ENCODE results near the gene CMIP.

The CMIP gene

DNA sequence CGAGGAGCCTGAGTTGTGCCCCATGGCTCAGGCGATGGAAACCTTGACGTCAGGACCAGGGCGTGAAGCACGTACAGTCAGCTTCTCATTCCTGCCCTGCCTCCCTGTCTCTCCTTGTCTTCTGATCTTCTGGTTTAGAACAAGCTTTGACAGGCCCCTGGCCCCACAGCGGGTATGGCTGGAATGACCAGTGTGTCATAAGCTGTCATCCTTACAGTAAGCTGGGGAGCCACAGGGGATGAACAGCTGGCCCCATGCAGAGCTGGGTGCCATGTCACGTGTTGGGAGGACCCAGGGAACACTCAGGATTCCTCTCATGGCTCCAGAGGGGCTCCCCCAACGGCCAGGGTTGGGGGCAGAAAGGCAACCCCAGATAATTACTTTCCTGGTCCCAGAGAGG is 176.9 kb downstream of the CMIP start:
- DNase-seq (ENCODE audit: low read depth in 2 of 2) = no peak

DNA sequence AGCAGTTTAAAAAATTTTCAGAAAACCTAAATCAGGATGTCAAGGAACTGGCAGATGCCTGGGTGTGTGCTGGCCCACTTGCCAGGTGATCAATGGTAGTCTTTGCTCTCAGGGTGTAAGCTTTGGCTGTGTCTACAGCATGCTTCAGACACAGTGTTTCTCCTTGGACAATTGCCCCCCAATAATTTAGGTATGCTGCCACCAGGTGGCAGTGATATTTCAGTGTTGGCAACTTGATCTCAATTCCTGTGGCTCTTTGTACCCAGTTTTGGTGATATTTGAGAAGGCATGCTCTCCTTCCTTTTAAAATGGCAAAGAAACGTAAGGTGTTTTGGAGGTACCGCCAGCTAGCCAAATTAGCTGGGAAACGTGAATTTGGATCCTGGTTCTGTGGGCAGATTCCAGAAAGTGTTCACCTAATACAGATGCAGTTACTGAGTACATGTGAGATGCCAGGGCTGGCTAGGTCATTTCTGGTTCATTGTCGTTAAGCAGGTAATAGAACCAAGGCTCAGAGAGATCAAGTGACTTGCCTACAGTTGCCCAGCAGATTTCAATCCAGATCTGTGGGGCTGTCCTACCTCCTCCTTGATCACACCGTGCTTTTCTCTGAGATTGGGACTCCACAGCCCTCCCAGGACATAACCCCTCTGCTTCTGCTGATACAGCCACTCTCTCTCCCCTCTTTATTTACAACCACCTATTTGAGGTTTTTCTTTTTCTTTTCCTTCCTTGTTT is 178.9 kb downstream of the CMIP start:
- DNase-seq (ENCODE audit: low read depth in 2 of 2) = peak; percentile 35 to 38

DNA sequence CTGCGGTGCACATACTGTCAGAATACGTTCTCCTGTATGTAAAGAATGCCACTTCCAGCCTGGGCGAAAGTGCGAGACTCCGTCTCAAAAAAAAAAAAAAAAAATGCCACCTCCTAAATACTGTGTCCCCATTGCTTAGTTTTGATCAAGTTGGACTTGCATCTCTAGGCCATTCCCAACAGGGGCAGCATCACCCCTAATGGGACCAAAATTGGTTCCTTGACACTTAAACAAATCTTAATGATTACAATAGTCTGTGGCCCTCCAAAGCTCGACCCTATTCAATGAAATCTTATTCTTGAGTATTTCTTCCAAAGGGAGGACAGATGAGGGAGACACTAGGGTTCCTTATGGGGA is 179.8 kb downstream of the CMIP start:
- DNase-seq (ENCODE audit: low read depth in 2 of 2) = no peak

DNA sequence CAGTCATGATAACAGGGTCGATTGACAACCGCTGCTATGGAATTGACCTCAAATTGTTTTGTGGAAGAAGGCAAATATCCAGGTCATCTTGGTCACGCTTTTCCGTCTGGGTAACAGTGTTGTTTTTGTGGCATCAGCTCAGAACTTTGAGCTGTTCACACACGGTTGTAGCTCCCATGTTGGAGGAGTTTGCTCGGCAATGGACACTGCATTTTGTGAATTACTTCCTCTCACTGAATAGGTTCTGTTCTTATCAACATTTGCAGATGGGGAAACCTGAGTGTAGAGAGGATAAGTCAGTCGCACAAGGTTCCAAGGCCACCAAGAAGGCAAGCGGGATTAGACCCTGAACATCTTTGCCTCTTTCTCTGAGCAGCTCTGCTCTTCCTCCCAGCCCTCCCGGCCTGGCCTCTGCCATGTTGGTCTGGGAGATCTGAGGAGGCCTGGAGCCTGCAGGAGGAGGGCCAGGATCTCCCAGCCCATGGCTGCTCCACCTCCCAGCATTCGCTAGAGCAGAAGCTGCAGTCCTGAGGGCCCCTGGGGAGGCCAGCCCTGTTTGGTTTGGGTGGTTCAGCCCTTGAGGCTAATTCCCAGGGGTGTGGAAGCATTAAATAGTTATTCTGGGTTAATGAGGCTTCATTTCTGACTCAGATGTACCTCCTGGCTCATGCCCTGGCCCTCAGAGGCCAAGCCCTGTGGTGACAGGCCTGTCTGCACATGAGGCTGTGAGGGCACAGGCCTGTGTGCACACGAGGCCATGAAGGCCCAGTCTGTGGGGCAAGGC is 180.3 kb downstream of the CMIP start:
- no peak for DNase-seq (ENCODE audit: low read depth in 2 of 2)

DNA sequence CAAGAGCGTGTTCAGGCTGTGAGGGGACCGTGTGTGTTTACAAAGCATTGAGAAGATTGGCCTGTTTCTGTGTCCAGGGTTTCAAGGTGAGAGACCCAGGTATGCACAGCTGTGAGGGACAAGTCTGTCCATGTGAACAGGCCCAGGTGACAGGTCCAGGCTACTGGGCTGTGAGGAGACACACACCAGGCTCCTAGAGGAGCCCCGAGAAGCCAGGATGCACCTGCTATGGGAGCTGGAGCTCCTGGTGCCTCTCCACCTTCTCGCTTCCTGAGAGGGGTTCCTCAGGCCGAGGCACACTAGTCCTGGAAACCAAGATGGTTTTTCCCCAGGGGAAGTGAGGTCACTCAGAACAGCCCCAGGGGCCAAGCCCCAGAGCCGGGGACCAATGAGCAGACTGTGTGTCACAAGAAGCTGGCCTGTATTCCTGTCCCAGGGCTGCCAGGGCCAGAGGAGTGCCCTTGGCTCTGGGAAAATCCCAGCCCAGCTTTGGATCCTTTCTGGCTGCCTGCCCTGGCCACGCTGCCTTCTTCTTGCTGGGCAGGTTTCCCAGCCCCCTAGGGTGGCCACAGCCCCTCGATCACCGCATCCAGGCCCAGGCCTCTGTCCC is 181.0 kb downstream of the CMIP start:
- no peak for DNase-seq (ENCODE audit: low read depth in 2 of 2)

DNA sequence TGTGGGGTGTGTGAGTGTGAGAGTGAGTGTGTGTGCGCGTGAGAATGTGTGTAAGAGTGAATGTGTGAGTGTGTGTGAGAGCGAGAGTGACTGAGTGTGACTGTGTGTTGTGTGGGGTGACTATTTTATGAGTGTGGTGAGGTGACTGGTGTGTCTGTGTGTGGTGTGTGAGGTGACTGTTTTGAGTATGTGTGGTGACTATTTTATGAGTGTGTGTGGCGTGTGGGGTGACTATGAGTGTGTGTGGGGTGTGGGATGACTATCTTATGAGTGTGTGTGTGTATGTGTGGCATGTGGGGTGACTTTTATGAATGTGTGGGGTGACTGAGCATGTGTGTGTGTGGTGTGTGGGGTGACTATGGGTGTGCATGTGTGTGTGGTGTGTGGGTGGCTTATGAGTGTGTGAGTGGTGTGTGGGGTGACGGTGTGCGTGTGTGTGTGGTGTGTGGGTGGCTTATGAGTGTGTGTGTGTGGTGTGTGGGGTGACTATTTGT is 181.6 kb downstream of the CMIP start:
- no peak for DNase-seq (ENCODE audit: low read depth in 2 of 2)

DNA sequence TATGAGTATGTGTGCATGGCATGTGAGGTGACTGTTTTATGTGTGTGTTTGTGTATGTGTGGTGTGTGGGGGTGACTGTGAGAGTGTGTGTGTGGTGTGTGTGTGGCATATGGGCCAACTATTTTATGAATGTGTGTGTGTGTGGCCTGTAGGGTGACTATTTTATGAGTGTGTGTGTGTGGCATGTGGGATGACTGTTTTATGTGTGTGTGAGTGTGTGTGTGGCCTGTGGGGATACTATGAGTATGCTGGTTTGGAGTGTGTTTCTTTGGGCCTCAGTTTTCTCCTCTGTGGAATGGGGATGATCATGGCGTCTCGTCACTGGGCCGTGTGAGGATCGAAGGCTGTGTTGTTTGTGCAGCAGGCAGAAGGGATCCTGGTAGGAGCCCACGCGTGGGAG is 182.4 kb downstream of the CMIP start:
- DNase-seq (ENCODE audit: low read depth in 2 of 2) = no peak

DNA sequence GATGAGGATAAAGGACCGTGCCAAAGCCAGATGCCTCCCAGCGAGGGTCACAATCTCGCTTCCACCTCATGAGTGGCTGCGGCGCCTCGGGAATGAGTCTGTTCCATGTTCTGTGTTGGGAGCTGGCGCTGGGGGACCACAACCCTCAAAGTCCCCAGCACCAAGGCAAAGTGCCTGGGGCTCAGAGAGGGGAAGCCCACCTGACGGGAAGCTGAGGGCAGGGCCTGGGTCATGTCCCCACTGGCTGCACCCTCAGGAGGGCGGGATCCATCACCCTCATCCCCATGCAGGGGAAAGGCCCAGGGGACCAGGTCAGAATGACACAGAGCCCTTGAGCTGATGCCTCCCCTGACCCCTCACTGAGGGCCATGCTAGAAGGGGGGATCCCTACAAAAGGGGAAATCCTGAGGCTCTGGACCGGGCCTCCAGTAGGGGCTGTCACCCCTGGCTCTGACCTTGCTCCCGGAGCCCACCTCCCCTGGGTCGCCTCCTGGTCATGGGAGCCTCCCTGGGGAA is 183.2 kb downstream of the CMIP start:
- DNase-seq (ENCODE audit: low read depth in 2 of 2) = no peak

DNA sequence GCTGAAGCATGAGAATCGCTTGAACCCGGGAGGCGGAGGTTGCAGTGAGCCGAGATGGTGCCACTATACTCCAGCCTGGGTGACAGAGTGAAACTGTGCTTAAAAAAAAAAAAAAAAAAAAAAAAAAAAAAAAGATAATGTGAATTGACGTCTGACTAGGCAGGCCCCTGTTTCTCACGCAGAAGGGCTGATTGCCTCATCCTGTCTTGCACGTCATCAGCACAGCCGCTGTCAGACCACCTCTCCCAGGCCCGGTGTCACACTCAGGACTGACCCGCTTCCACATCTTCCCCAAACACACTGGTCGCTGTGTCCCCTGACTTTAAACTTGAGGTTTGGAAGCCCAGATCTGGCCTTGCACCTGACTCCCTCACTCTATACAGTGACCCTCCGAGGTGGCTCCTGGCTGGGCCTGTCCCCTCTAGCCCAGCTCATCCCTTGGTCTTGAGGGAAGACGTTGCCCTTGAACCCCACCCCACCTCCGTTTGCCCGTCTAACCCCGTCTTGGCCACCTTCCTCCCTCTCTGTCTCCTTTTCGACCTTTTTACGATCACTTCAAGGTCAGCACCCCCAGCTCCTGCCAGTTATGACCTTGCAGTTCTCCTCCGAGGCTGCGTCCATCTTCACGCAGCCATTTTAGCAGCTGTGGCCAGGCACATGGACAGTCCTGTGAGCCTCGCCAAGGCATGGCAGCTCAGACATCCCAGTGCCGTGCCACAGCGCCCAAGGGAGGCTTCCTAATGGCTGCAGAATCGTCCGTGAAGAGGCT is 184.6 kb downstream of the CMIP start:
- DNase-seq (ENCODE audit: low read depth in 2 of 2) = no peak

DNA sequence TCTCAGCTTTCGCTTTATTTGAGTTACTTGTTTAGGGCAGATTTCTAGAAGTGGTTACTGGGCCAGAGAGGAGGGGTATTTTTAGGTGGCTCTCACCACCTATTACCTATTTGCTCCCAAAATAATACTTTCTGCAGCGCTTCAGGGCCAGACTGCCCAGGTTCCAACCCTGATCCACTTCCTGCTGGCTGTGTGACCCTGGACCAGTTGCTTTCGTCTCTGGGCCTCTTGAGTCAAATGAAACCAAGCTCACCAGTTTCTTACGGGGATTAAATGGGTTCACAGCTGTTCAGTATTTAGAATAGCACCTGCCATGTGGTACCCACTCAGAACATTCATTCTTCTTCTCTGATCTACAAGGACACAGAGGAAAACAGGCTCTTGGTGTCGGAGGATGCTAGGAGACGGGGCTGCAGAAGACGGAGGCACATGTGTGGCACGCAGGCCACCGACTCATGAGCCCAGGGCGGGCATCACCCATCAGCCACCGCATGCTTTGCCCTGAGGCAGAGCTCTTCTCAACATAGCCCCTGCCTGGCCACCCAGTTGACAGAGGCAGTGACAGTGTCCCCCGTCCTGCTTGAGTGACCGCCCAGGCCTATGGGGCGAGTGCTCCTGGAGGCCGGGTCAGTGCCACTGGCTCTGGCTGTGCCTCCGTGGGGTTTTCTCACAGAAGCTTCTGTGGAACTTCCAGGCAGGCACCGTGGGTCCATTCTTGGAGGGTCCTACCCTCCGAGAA is 185.5 kb downstream of the CMIP start:
- no peak for DNase-seq (ENCODE audit: low read depth in 2 of 2)

DNA sequence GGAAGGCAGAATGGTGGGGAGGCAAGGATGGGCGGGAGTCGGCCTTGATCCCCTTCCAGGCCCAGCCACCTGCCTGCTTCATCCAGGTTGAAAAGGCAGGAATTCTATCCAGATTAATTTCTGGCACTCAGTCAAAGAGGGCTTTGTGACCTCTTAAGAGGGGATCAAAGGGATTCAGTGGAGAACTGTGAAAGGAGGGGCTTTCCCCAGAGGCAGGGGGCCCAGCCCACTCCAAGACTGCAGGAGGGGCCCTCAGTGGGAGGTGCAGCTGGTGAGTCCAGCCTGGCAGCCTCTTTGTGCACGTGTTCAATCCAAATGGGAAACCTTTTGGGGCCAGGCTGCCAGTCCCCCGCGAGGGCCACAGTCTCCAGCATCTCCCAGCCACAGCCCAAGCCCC is 186.0 kb downstream of the CMIP start:
- DNase-seq (ENCODE audit: low read depth in 2 of 2) = no peak

DNA sequence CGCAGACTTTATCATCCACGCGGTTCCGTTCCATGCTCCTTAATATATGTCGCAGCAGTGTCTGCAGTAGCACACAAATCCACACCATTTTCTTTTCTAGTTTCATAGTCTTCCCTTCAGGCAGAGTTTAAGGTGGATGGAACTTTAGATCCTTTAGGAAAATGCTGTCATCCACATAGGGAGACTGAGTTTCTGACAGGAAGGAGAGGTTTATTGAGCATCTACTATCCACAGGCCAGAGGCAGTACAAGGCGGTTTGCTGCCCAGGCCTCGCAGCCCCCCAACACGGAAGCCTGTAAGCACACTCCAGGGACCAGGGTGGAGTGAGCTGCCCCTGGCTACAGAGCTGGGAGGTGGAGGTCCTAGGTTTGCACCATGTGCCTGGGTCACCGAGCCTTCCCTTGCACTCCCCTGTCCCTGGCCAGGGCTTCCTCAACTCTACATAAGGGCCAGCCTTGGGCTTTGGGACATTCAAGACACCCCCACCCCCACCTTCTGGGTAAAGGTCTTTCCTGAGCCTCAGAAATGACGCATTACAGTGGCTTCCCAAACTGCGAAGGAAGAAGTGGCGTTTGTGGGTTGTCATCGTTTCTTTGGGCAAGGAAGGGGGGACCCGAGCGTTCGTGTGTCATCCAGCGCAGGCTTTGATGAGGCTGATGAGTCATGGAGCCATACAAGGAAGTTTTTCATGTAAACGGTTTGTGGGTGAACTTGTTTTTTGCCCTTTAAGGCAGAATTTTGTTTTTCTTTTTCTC is 188.0 kb downstream of the CMIP start:
- peak; percentile 52 to 68 for DNase-seq (ENCODE audit: low read depth in 2 of 2)

DNA sequence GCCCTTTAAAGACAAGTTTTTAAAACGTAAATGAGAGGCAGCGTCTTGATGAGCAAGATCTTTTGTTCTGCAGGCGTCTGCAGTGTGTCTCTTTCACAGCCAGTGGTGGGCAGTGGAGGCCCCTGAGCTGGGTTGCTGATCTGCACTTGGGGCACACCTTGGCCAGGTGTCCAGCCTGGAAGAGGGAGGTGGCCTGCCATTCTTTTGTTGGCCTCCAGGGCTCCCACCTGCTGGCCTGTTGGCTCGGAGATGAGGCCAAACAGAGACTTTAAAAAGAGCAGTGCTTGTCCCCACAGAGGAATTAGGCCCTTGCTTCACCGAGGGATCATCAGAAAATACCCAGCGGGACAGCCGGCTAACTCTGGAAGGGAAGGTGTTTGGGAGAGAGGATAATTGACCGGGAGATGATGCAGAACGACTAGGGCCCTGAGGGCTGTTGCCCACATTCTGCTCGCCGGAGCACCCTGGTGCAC is 188.6 kb downstream of the CMIP start:
- no peak for DNase-seq (ENCODE audit: low read depth in 2 of 2)

DNA sequence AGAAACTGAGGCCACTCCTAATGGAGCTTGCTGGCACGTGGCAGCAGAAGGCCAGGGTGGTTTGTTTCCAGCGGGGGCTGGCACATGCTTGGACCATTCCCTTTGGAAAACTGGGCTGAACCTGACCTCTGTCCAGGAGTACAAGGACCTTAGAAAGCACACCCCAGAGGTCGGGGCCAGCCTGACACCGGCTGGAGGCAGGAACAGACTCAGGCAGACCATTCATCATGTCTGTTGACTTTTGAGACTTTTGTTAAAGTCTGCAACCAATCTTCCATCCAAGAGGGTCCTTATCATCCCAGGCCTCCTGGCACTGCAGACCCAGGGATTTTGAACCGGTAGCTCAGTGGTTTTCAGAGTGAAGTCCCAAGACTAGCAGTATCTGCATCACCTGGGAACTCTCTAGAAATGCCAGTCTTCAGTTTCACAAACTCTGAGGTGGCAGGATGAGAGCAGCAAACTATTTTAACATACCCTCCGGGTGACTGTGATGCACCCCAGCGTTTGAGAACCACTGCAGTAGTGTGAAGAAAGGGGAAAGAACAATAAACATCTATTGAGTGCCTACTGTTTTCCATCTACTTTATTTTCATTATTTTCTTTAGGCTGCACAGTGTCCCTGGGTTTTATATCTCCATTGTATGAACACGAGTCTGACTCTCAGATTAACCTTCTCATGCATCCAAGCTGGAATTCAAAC is 189.2 kb downstream of the CMIP start:
- no peak for DNase-seq (ENCODE audit: low read depth in 2 of 2)

DNA sequence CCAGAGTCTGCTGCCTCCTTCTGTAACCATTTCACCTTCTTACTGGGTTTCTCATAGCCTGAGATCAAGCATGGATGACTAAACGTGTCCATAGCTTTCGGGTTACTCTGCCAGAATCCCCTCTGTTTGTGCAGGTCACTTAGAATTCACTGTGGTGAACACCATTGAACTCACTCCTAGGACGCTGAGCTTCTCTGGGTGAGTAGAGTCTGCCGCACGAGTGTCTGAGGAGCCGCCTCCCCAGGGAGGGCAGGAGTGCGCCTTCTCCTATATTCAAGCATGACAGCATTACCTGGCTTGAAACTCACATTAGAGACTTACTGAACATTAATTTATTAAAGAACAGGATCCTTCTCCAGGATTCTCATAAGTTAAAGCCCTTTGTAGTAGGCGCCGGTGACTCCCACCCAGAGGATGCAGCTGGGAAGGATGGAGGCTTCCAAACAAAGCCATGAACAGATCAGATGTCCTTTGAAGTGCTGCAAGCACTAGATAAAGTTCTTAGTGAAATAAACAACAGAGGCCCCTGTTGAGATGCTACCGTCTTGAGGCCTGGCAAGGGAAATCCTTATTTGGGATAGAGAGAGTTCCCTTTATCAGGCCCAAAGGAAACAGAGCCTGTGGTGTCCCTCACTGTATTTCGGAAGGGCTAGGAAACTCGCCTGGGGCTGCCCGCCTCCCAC is 189.9 kb downstream of the CMIP start:
- DNase-seq (ENCODE audit: low read depth in 2 of 2) = no peak

DNA sequence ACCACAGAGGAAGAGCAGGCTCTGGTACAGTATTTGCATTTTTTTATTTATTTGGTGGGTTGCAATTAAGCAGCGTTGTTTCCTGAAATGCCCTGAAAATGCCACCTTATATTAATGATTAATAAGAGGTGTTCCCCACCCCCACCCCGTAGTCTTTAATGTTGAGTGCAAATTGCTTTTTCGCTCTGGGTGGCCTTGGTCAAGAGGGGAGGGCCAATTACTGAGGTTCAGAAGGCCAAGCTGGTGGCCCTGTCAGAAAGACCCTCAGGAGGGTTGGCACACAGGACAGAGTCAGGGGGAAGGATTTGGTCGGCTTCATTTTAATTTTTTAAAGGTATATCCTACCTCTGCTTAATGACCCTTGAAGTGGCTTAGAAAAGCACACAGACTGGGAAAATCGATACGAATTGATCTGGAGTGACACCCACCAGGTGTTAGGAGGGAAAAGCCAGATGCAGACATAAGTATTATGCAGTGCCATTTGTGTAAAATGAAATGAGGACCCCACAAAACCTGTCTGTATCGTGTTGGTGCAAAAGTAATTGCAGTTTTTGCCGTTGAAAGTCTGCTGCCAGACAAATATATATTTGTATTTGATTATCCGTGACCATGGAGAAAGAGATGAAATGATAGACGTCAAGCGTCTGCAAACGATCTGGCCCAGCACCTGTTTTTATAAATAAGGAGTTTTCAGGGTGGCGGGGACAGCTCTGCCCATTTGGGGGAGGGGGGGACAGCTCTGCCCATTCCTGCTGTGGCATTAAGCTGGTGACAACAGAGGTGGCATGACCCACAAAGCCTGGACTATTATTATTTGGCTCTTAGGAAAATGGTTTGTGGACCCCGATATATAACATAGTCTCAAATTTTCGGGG is 190.7 kb downstream of the CMIP start:
- no peak for DNase-seq (ENCODE audit: low read depth in 2 of 2)

DNA sequence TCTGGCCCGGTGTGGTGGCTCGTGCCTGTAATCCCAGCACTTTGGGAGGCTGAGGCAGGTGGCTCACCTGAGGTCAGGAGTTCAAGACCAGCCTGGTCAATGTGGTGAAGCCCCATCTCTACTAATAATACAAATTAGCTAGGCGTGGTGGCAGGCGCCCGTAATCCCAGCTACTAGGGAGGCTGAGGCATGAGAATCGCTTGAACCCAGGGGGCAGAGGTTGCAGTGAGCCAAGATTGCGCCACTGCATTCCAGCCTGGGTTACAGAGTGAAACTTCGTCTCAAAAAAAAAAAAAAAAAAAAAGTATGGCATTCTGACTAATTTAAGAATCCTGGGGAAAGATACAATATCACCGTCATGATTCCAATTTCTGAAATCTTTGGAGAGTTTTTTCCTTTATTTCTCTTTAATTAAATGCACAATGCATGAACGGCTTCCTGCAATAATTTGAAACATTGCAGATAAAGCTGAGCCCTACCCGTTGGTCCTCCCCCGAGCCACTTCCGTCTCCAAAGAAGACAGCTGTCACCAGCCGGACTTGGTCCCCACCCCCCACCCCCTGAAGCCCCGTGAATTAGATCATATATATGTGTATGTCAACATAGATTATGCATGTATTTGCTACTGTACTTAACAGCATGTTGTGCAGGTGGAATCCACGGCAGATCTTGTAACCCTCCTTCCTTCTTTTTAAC is 191.8 kb downstream of the CMIP start:
- DNase-seq (ENCODE audit: low read depth in 2 of 2) = no peak
